IMR-90 (cell line): ENCODE measurements around the gene BTNL2.

Source experiments
- FOS ChIP-seq: fragments of 150-350 bp; IDR thresholded peaks from 2 replicates; pipeline ENCODE4 v1.6.1; 2016; ENCODE audit warnings: low read depth, low read length
- POLR2A ChIP-seq: IDR thresholded peaks from 2 replicates; pipeline ENCODE4 v1.6.1; 2012; ENCODE audit warnings: mild to moderate bottlenecking, low read depth, low read length

- TF ChIP-seq FOS, result no peak
- no peak for TF ChIP-seq POLR2A
These were observed 27.4 kb downstream of the BTNL2 start for GRCh38 chr6:32379545-32379944.
